K562 (cell line): Measurements from ENCODE around the gene MED16. TPM values are rescaled to one million over a fixed set of nuclear protein-coding genes. Genes with fewer than 3 reads are reported as not detected.

Experiments used
- ARID3A ChIP-seq: IDR thresholded peaks from 2 replicates; pipeline ENCODE4 v1.6.1; 2012; ENCODE audit warnings: low read depth, low read length, improper control_type of control experiment, borderline replicate concordance
- CGGBP1 ChIP-seq: fragments of 250-450 bp; sonication (Bioruptor Pico); IDR thresholded peaks from 2 replicates; pipeline ENCODE4 v1.9.0; 2021; ENCODE audit warnings: mild to moderate bottlenecking
- DACH1 ChIP-seq: fragments of 450-650 bp; IDR thresholded peaks from 2 replicates; pipeline ENCODE4 v1.6.1; 2018; ENCODE audit not compliant: partially characterized antibody
- DDX20 ChIP-seq: fragments of 450-650 bp; IDR thresholded peaks from 2 replicates; pipeline ENCODE4 v1.6.1; 2016; ENCODE audit warnings: missing genetic modification characterization, low read depth, mild to moderate bottlenecking, missing compliant biosample characterization, moderate library complexity
- GTF3C2 ChIP-seq: IDR thresholded peaks from 3 replicates; pipeline ENCODE4 v1.6.1; 2011; ENCODE audit warnings: borderline replicate concordance, mild to moderate bottlenecking, moderate library complexity; ENCODE audit not compliant: insufficient read length; ENCODE audit errors: extremely low read depth
- HNRNPL ChIP-seq: fragments of 200-400 bp; formaldehyde crosslinking; IDR thresholded peaks from 2 replicates; pipeline ENCODE4 v1.6.1; 2017; ENCODE audit warnings: low read depth, mild to moderate bottlenecking, low read length
- MYC ChIP-seq, 2 experiments: fragments of 250-450 bp in 1 of 2; sonication (Bioruptor Pico) in 1 of 2; IDR thresholded peaks; 2 replicates each; pipeline versions ENCODE4 v1.5.1 to v1.6.1; 2012 to 2021; ENCODE audit warnings: low read depth in 2 of 2, borderline replicate concordance in 1 of 2, improper control_type of control experiment in 1 of 2, low read length in 1 of 2, mild to moderate bottlenecking in 1 of 2, moderate library complexity in 1 of 2
- NFE2L1 ChIP-seq: fragments of 450-650 bp; IDR thresholded peaks from 2 replicates; pipeline ENCODE4 v1.6.1; 2016; ENCODE audit warnings: missing genetic modification characterization, low read depth, mild to moderate bottlenecking, missing compliant biosample characterization, moderate library complexity, borderline replicate concordance
- POLR2G ChIP-seq: fragments of 200-400 bp; formaldehyde crosslinking; IDR thresholded peaks from 2 replicates; pipeline ENCODE4 v1.6.1; 2017; ENCODE audit warnings: low read depth, mild to moderate bottlenecking, antibody characterized with exemption, low read length, moderate library complexity
- SMAD1 ChIP-seq: fragments of 150-350 bp; IDR thresholded peaks from 2 replicates; pipeline ENCODE4 v1.6.1; 2014; ENCODE audit warnings: low read length, low read depth; ENCODE audit not compliant: partially characterized antibody
- SMAD2 ChIP-seq: fragments of 150-350 bp; IDR thresholded peaks from 2 replicates; pipeline ENCODE4 v1.6.1; 2014; ENCODE audit warnings: low read depth, mild to moderate bottlenecking, low read length
- SUPT5H ChIP-seq: fragments of 450-650 bp; IDR thresholded peaks from 2 replicates; pipeline ENCODE4 v1.6.1; 2016
- THAP12 ChIP-seq: fragments of 250-450 bp; sonication (Bioruptor Pico); IDR thresholded peaks from 2 replicates; pipeline ENCODE4 v1.9.0; 2021; ENCODE audit warnings: mild to moderate bottlenecking, inconsistent platforms
- TSC22D4 ChIP-seq: fragments of 450-650 bp; IDR thresholded peaks from 2 replicates; pipeline ENCODE4 v1.6.1; 2016; ENCODE audit warnings: missing genetic modification characterization, missing biosample characterization, control low read depth
- ZBTB2 ChIP-seq: fragments of 450-650 bp; IDR thresholded peaks from 2 replicates; pipeline ENCODE4 v1.6.1; 2016; ENCODE audit warnings: antibody characterized with exemption
- ZNF143 ChIP-seq: sonication (generic); formaldehyde crosslinking; IDR thresholded peaks from 2 replicates; pipeline ENCODE4 v1.9.0; 2022; ENCODE audit warnings: mild to moderate bottlenecking, missing genetic modification reagents
- ZNF24 ChIP-seq: fragments of 450-650 bp; IDR thresholded peaks from 2 replicates; pipeline ENCODE4 v1.6.1; 2016
- ZZZ3 ChIP-seq: fragments of 450-650 bp; IDR thresholded peaks from 2 replicates; pipeline ENCODE4 v1.6.1; 2016; ENCODE audit warnings: antibody characterized with exemption, mild to moderate bottlenecking, moderate library complexity
- polyA plus RNA-seq, 8 experiments: library from polyadenylated mRNA; depleted of rRNA in 4 of 8; stranded (reverse) in 5 of 8; unstranded in 3 of 8; fragments of >200 nt; fragmentation: Nextera tagmentation in 2 of 8; fragmentation: Illumina TruSeq in 1 of 8; extraction: Ambion mirVana in 2 of 8; extraction: Trizol in 1 of 8; gene quantifications; 2 replicates each; pipeline versions ENCODE4 v1.2.1 to v1.2.3, GENCODE V29; 2011 to 2014; ENCODE audit warnings: inconsistent platforms in 1 of 8, missing spikeins in 1 of 8
- total RNA-seq, 7 experiments: library from RNA; depleted of rRNA in 6 of 7; stranded (reverse); fragments of >200 nt in 6 of 7; fragmentation: Illumina TruSeq in 2 of 7; extraction: Trizol in 2 of 7; gene quantifications; 2 replicates each; pipeline versions ENCODE4 v1.2.1 to v1.2.3, GENCODE V29; 2011 to 2021; ENCODE audit warnings: low replicate concordance in 1 of 7

Gene MED16
- total and polyA plus RNA-seq, 9 of the 15 experiments (the other 6 are each of a cell fraction or from before 2014, with no cell fraction given), result 0.89 to 59.9 (median 8.6) TPM

GRCh38 chr19:911197-912033, 18.4 kb upstream of the MED16 start (continued):
- TF ChIP-seq ARID3A (no peak), HNRNPL (peak; percentile 70; the same call in 1 of the 2 replicates), DACH1 (peak; percentile 22), ZBTB2 (no peak), ZNF24 (no peak), DDX20 (tag) (no peak), TSC22D4 (tag) (no peak), NFE2L1 (tag) (no peak), MYC (IDR thresholded peaks at IDR 0.05; ENCODE audit: low read depth, low read length) (peak; percentile 74), MYC (CRISPR knock-in tag; IDR thresholded peaks at IDR 0.05; ENCODE audit: borderline replicate concordance, low read depth) (peak; percentile 69; the same call in 1 of the 2 replicates), SMAD1 (peak; percentile 24), GTF3C2 (no peak), ZZZ3 (no peak), SUPT5H (0 out of 2 replicates have a peak, but pooled peaks have one; percentile 37), CGGBP1 (CRISPR knock-in tag) (no peak), ZNF143 (CRISPR knock-in tag) (no peak), THAP12 (CRISPR knock-in tag) (0 out of 2 replicates have a peak, but pooled peaks have one; percentile 38), POLR2G (peak; percentile 83), SMAD2 (no peak)
